Peyer's patch (tissue), 4 donors: ENCODE measurements around the gene FRMD4A.

Source experiments
- CTCF ChIP-seq, 6 experiments: fragments of 450-650 bp in 4 of 6; fragments of 200-600 bp in 2 of 6; sonication (generic) in 1 of 6; IDR thresholded peaks; one replicate each; pipeline ENCODE4 v1.5.1; 2017 to 2019; ENCODE audit warnings: antibody characterized with exemption in 6 of 6, mild to moderate bottlenecking in 3 of 6, moderate library complexity in 1 of 6
- POLR2A ChIP-seq, 2 donors: fragments of 450-650 bp; IDR thresholded peaks; one replicate each; pipeline ENCODE4 v1.5.1; 2017; ENCODE audit warnings: antibody characterized with exemption in 2 of 2, mild to moderate bottlenecking in 2 of 2, moderate library complexity in 2 of 2

GRCh38 chr10:13615650-13616300, 714.9 kb downstream of the FRMD4A start:
- TF ChIP-seq CTCF (IDR thresholded peaks at IDR 0.05) (no peak), POLR2A (IDR thresholded peaks at IDR 0.05) (no peak)
